HG02884 (cell line): ENCODE measurements around the gene TMEM183A.

ENCODE experiments used
- ATAC-seq: cut with Tn5 transposase; IDR thresholded peaks from one replicate; pipeline ENCODE4 v1.9.1; 2021; ENCODE audit warnings: mild to moderate bottlenecking, moderate library complexity; ENCODE audit not compliant: unreplicated experiment

Gene TMEM183A

DNA sequence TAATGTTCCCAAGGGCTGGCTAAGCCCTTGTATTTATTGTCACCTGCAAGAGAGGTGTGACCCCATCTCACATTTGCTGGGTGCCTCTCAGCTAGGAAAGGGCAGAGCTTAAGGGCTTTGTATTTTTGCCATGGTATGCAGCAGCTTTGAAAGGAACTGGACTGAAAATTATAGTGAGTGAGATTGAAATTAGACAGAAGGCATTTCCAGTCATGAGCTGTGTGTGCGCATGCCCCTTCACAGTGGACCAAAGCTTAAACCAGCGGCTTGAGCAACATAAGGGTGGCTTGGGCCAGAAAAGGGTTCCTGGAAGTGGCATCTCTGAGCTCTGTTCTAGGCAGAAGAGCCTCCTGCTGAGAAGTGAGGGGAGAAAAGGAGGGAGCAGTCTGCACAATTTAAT is 58.8 kb downstream of the TMEM183A start:
- ATAC-seq = no peak

DNA sequence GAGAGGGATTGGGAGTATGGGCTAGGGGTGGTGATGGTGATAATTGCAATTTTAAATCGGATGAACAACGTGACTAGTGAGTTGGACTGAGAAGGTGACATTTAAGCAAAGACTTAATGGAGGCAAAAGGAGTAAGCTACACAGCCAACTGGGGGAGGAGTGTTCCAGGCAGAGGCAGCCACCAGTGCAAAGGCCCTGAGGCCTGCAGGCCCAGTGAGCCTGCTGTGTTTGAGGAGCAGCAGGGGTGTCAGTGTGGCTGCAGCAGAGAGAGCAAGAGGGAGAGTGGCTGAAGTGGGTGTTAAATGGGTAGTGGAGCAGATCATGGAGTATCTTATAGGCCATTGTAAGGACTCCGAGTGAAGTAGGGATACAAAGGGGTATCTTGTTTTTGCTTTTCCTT is 59.8 kb downstream of the TMEM183A start:
- ATAC-seq = no peak

DNA sequence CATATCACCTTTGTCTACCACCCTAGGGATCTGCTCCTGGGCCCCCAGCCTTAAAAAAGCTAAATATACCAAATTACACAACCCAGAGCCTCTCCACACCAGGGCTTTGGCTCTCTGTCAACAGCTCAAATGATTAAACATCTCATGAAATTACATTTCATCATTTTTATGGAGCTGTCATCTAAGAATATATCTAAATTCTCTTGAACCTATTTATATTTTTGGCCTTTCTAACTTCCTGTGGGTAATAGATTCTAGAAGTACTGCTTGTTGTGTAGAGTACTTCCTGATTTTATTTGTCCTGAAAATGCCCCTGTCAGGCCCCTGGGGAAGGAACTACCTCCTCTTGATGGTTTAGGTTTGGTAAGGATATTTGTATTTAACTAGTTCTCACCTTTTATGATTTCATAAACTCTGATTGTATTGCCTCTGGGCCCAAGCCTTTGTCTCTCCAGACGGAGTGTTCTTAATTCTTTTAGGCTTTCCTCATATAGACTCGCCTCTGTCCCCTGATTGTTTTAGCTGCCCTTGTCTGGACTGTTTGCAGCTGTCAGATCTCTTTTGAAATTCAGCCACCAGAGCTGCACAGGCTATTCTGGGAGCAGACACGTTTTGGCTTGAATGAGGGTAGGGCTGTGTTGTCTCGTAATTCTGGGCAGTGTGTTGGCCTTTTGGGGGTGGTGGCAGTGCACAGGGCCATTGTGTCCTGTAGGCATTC is 62.0 kb downstream of the TMEM183A start:
- ATAC-seq = no peak

- no peak for ATAC-seq
These were observed 64.9 kb downstream of the TMEM183A start for GRCh38 chr1:203072002-203072602.

GRCh38 chr1:203072911-203073310 is 65.7 kb downstream of the TMEM183A start:
- no peak for ATAC-seq

DNA sequence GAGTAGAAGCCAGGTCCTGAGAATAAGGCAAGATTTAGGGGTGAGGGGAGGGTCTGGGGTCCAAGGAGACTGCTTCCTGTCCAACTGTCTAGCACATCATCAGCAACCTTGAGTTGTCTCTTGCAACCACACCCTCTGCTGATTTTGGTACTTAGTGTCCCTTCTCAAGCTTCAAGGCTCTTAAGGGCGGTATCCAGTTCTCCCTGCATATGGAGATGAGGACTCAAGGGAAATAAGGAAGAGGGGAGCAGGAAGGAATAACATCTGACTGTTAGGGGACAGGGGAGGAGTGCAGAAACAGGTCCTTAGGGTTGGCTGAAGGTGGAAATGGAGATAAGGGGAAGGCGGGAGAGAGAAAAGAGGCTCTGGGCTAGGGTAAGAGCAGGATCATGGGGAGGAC is 66.3 kb downstream of the TMEM183A start:
- no peak for ATAC-seq
